ENCODE data around the gene GNG2.

The GNG2 gene

GRCh38 chr14:51869411-51870100 lies 9.1 kb downstream of the GNG2 start:
- Histone ChIP-seq H3K79me2 (ENCODE audit: insufficient read depth, low read length) (peaks cover 100% of the 10 kb centered on the region), H3K36me3 (ENCODE audit: insufficient read depth, low read length) (peaks cover 7% of the 10 kb centered on the region), H3K4me2 (ENCODE audit: insufficient read depth, low read length) (peak overlapping the region; percentile 26; the same call in 1 of the 2 replicates), H3K27ac (ENCODE audit: low read length) (peak overlapping the region; percentile 21; the same call in 1 of the 2 replicates), H3K9ac (ENCODE audit: low read depth, low read length) (no peak overlapping the region), H3K27me3 (ENCODE audit: insufficient read depth, low read length, poor library complexity) (no peaks in the 10 kb centered on the region), H2AFZ (ENCODE audit: low read depth, low read length) (no peak overlapping the region), H3K9me3 (ENCODE audit: insufficient read depth, low read length, severe bottlenecking) (no peaks in the 10 kb centered on the region), H4K20me1 (ENCODE audit: insufficient read depth, low read length) (peaks cover 66% of the 10 kb centered on the region), H3K4me3 (ENCODE audit: low read depth in 1 of 2, low read length in 2 of 2) (no peak overlapping the region), H3K4me1 (ENCODE audit: insufficient read depth, low read length) (peaks cover 61% of the 10 kb centered on the region)
- TF ChIP-seq, protein P1, sequence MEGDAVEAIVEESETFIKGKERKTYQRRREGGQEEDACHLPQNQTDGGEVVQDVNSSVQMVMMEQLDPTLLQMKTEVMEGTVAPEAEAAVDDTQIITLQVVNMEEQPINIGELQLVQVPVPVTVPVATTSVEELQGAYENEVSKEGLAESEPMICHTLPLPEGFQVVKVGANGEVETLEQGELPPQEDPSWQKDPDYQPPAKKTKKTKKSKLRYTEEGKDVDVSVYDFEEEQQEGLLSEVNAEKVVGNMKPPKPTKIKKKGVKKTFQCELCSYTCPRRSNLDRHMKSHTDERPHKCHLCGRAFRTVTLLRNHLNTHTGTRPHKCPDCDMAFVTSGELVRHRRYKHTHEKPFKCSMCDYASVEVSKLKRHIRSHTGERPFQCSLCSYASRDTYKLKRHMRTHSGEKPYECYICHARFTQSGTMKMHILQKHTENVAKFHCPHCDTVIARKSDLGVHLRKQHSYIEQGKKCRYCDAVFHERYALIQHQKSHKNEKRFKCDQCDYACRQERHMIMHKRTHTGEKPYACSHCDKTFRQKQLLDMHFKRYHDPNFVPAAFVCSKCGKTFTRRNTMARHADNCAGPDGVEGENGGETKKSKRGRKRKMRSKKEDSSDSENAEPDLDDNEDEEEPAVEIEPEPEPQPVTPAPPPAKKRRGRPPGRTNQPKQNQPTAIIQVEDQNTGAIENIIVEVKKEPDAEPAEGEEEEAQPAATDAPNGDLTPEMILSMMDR (IDR thresholded peaks at IDR 0.05; ENCODE audit: borderline replicate concordance, extremely low read depth, low read length, poor library complexity, severe bottlenecking): no peak
- TF ChIP-seq EZH2 (IDR thresholded peaks at IDR 0.05; ENCODE audit: borderline replicate concordance, low read depth, low read length, severe bottlenecking): no peak
- ATAC-seq (ENCODE audit: insufficient read depth, low read depth): peak; percentile 50
- no peak for DNase-seq

DNA sequence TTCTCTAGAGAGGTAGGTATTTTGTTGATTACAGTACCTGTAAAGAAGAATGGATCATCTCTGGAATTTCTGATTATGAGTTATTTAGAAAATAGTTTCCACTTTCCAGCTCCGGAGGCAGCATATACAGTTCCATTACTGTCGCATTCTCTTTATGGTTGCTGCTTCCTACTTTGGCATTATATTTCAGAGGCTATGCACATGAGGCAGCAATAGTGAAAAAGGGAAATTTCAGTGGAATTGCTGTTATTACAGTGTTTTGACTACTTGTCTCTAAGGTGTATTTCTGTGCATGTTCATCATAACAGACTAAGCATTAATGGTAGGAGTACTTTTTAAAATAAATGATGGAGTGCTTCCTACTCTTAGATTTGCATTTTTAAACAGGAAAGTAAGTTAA lies 10.2 kb downstream of the GNG2 start:
- Histone ChIP-seq H3K79me2 (ENCODE audit: insufficient read depth, low read length) (peaks cover 99% of the 10 kb centered on the region), H3K9ac (ENCODE audit: low read depth, low read length) (no peak overlapping the region), H3K27me3 (ENCODE audit: insufficient read depth, low read length, poor library complexity) (no peaks in the 10 kb centered on the region), H3K27ac (ENCODE audit: low read length) (peak overlapping the region; percentile 39; the same call in 1 of the 2 replicates), H3K4me2 (ENCODE audit: insufficient read depth, low read length) (no peak overlapping the region), H3K9me3 (ENCODE audit: insufficient read depth, low read length, severe bottlenecking) (no peaks in the 10 kb centered on the region), H2AFZ (ENCODE audit: low read depth, low read length) (no peak overlapping the region), H4K20me1 (ENCODE audit: insufficient read depth, low read length) (peaks cover 70% of the 10 kb centered on the region), H3K4me3 (ENCODE audit: low read depth in 1 of 2, low read length in 2 of 2) (no peak overlapping the region), H3K4me1 (ENCODE audit: insufficient read depth, low read length) (peaks cover 59% of the 10 kb centered on the region), H3K36me3 (ENCODE audit: insufficient read depth, low read length) (peaks cover 10% of the 10 kb centered on the region)
- TF ChIP-seq EZH2 (IDR thresholded peaks at IDR 0.05; ENCODE audit: borderline replicate concordance, low read depth, low read length, severe bottlenecking): no peak
- TF ChIP-seq, protein P1 (IDR thresholded peaks at IDR 0.05; ENCODE audit: borderline replicate concordance, extremely low read depth, low read length, poor library complexity, severe bottlenecking): no peak
- DNase-seq (no peak), ATAC-seq (ENCODE audit: insufficient read depth, low read depth) (no peak)

DNA sequence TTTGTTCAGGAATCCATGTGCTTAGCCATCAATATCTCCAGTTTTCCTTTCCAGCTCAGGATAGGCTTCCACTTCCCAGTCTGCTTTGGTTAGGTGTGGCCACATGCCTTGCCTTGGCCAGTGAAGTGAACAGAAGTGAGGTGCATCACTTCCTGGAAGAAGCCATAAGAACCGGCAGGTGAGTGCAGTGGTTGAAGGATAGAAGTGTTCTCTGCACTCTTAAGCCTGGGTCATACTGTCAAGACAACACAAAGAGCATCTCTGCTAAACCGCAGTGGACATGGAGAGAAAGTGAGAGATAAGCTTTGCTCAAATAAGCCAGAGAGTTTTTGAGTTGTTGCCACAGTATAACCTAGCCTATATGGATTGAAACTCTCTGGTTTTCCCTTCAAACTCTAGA lies 11.4 kb downstream of the GNG2 start:
- Histone ChIP-seq H3K4me1 (ENCODE audit: insufficient read depth, low read length) (peaks cover 49% of the 10 kb centered on the region), H3K4me3 (ENCODE audit: low read depth in 1 of 2, low read length in 2 of 2) (no peak overlapping the region), H3K27me3 (ENCODE audit: insufficient read depth, low read length, poor library complexity) (no peaks in the 10 kb centered on the region), H3K4me2 (ENCODE audit: insufficient read depth, low read length) (peak overlapping the region; percentile 28), H3K36me3 (ENCODE audit: insufficient read depth, low read length) (peaks cover 14% of the 10 kb centered on the region), H4K20me1 (ENCODE audit: insufficient read depth, low read length) (peaks cover 72% of the 10 kb centered on the region), H3K27ac (ENCODE audit: low read length) (no peak overlapping the region; the same call in 1 of the 2 replicates), H3K79me2 (ENCODE audit: insufficient read depth, low read length) (peaks cover 98% of the 10 kb centered on the region), H3K9ac (ENCODE audit: low read depth, low read length) (no peak overlapping the region), H2AFZ (ENCODE audit: low read depth, low read length) (no peak overlapping the region), H3K9me3 (ENCODE audit: insufficient read depth, low read length, severe bottlenecking) (no peaks in the 10 kb centered on the region)
- ATAC-seq (ENCODE audit: insufficient read depth, low read depth) (no peak; the same call in 2 of the 3 replicates), DNase-seq (no peak)
- TF ChIP-seq EZH2 (IDR thresholded peaks at IDR 0.05; ENCODE audit: borderline replicate concordance, low read depth, low read length, severe bottlenecking): no peak
- TF ChIP-seq, protein P1 (IDR thresholded peaks at IDR 0.05; ENCODE audit: borderline replicate concordance, extremely low read depth, low read length, poor library complexity, severe bottlenecking): no peak
